Skeletal muscle tissue (tissue), 4 donors: ENCODE data around the gene BNIP5. TPM values are rescaled to one million over a fixed set of nuclear protein-coding genes. Genes with fewer than 3 reads are reported as not detected.

Source experiments
- H3K27ac ChIP-seq: one replicate; pipeline ENCODE4 v1.7.0; 2013; ENCODE audit warnings: mild to moderate bottlenecking, low read depth, low read length, inconsistent platforms
- H3K27me3 ChIP-seq, 3 donors: one replicate each; pipeline ENCODE4 v1.7.0; 2013; ENCODE audit warnings: low read length in 3 of 3; ENCODE audit not compliant: control insufficient read depth in 3 of 3, insufficient read depth in 3 of 3
- H3K36me3 ChIP-seq, 3 donors: one replicate each; pipeline ENCODE4 v1.7.0; 2013; ENCODE audit warnings: low read length in 3 of 3; ENCODE audit not compliant: control insufficient read depth in 3 of 3, insufficient read depth in 3 of 3
- H3K4me1 ChIP-seq, 3 donors: one replicate each; pipeline ENCODE4 v1.7.0; 2013; ENCODE audit warnings: low read length in 3 of 3, mild to moderate bottlenecking in 3 of 3; ENCODE audit not compliant: control insufficient read depth in 3 of 3, insufficient read depth in 3 of 3
- H3K4me3 ChIP-seq, 3 donors: one replicate each; pipeline ENCODE4 v1.7.0; 2013; ENCODE audit warnings: low read length in 3 of 3
- H3K9ac ChIP-seq, 3 donors: one replicate each; pipeline ENCODE4 v1.7.0; 2013; ENCODE audit warnings: low read length in 3 of 3, mild to moderate bottlenecking in 3 of 3, moderate library complexity in 2 of 3, low read depth in 1 of 3
- H3K9me3 ChIP-seq, 3 donors: one replicate each; pipeline ENCODE4 v1.7.0; 2013; ENCODE audit warnings: low read length in 3 of 3; ENCODE audit not compliant: control insufficient read depth in 3 of 3
- total RNA-seq: library from RNA; depleted of rRNA; stranded (reverse); fragments of >200 nt; gene quantifications from one replicate; pipeline ENCODE4 v1.2.3, GENCODE V29; 2014
- donor health status: Osteomylitis.

Gene BNIP5
- total RNA-seq, 1 donor from 2014 or later, result not detected

DNA sequence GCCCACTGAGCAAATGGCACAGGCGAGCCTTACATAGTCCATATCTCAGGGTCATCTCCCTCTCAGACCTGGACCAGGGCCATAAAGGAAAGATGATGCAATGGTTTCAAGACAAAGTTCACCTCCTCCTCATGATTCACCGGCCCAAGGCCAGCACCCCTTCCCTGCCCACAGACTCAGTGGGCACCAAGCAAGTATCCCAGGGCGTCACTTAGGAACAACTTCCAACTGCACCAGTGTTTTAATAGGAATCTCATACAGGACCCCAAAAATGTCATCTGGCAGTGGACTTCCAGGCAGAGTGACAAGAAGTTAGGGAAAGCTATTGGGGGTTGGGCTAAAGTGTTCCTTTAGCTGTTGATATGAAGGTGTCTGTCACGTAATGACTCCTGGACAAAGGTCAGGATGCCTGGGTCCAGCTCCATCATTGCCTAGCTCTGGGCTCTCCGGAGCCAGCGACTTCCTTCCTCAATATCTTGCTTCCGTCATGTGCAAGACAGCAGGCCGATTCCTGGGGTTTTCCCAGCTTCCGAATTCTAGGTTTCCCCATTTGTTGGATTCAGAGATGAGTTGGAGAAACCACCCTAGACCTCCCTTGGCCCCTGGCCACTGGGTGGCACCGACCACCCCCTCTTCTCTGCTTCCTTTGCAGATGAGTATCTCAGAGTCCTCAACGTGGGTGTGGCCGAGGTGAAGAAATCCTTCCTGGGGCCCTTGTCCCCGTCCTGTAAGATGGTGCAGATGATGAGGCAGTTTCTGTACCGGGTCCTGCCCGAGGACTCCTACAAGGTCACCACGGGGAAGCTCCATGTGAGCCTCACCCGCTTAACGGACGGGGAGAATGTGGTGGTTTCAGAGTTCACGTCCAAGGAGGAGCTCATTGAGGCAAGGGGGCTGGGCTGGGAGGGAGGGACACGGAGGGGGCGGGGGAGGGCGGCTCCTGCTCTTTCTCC lies 45.7 kb downstream of the BNIP5 start:
- Histone ChIP-seq H3K4me3 (no peak overlapping the region), H3K36me3 (no peaks in the 10 kb centered on the region), H3K9me3 (no peaks in the 10 kb centered on the region), H3K9ac (no peak overlapping the region), H3K4me1 (no peaks in the 10 kb centered on the region), H3K27me3 (peaks cover 5 to 32% (median 30%) of the 10 kb centered on the region in 3 donors), H3K27ac (no peak overlapping the region)

DNA sequence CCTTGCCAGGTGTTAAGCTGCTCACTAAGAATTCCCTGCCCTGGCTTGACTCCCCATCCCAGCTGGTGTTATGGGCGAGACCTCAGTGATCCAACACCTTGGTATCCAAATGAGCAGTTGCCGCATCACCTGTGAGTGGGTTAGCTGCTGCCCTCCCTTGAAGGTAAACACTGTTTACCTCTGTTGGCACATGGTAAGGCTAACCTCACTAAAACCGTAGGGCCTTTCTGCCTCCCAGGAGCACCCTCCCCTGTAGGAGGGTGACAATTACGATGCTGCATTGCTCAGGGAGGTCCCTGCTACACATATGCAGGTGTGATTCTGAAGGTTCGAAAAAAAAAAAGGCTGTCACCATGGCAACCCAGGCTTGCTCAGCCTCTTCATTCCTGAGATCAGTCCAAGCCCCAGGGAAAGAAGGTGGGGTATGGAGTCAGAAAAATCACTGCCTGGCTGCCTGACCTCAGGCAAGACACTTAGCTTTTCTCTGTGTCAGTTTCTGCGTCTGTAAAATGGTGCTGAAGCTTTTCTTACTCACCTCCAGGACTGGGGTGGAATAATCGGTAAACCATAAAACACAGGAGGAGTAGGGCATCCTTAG lies 47.3 kb downstream of the BNIP5 start:
- Histone ChIP-seq H3K9me3 (no peaks in the 10 kb centered on the region), H3K4me1 (no peaks in the 10 kb centered on the region), H3K9ac (no peak overlapping the region), H3K36me3 (no peaks in the 10 kb centered on the region), H3K27ac (no peak overlapping the region), H3K27me3 (peaks cover 17 to 46% (median 44%) of the 10 kb centered on the region in 3 donors), H3K4me3 (no peak overlapping the region)

DNA sequence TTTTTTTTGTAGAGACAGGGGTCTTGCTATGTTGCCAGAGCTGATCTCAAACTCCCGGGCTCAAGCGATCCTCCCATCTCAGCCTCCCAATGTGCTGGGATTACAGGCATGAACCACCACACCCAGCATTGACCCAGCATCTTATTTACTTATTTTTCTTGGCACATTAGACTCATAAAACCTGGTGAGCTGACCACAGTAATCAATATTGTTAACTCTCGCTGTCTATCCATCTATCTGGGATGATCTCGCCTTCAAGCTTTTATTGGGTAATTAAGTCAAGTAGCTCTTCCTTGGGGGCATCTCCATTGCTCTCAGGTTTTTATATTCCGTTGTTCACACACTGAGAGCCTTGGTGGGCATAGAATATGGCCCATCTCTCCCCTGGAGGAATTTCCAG lies 49.8 kb downstream of the BNIP5 start:
- Histone ChIP-seq H3K27ac (no peak overlapping the region), H3K27me3 (peaks cover 19 to 50% (median 38%) of the 10 kb centered on the region in 3 donors), H3K9me3 (no peaks in the 10 kb centered on the region), H3K4me1 (no peaks in the 10 kb centered on the region), H3K4me3 (no peak overlapping the region), H3K9ac (no peak overlapping the region), H3K36me3 (no peaks in the 10 kb centered on the region)

DNA sequence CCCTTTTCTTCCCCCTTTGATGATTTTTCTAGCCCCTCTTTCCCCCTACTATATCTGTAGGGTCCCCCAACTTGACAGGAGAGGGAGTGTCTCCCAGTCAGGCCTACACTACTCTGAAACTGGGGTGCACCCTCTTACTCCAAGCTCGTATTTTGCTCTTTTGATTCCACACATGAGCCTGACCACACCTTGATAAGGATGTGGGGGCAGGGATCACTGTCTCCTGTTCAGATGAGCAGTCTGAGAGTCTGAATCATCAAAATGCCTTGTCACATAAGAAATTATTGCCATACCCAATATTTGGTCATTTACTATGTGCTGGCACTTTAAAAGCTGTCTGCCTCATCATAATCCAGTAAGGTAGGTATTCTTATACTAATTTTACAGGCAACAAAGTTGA lies 50.9 kb downstream of the BNIP5 start:
- peaks cover 19 to 50% (median 39%) of the 10 kb centered on the region in 3 donors for H3K27me3 ChIP-seq
- H3K36me3 ChIP-seq, result no peaks in the 10 kb centered on the region
- H3K4me1 ChIP-seq, result no peaks in the 10 kb centered on the region
- no peaks in the 10 kb centered on the region for H3K9me3 ChIP-seq
- H3K27ac ChIP-seq, result no peak overlapping the region
- H3K4me3 ChIP-seq, result no peak overlapping the region
- no peak overlapping the region for H3K9ac ChIP-seq

DNA sequence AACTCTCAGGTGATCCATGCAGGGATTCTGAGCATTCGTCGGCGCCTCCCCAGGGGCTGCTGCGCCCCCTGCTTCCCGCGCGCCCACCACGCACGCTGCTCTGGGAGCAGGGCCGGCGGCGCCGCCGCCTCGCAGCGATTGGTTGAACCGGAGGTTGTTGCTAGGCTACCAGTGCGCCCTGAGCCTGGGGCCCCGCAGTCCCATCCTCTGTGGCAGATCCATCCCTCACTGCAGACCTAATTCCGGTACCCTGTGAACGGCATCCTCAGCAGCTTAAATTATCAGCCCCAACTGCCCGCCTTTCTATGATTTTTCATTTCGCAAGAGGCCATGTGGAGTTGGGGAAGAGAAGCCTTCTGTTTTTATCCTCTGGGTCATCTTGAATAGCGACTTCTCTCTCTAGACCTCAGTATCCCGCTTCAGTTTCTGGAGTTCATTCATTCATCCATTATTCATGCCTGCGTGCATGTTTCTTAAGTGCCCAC lies 51.5 kb downstream of the BNIP5 start:
- no peaks in the 10 kb centered on the region for H3K9me3 ChIP-seq
- H3K36me3 ChIP-seq, result no peaks in the 10 kb centered on the region
- no peak overlapping the region for H3K9ac ChIP-seq
- H3K27me3 ChIP-seq, result peaks cover 19 to 48% (median 34%) of the 10 kb centered on the region in 3 donors
- no peak overlapping the region for H3K4me3 ChIP-seq
- H3K27ac ChIP-seq, result no peak overlapping the region
- H3K4me1 ChIP-seq, result no peaks in the 10 kb centered on the region

DNA sequence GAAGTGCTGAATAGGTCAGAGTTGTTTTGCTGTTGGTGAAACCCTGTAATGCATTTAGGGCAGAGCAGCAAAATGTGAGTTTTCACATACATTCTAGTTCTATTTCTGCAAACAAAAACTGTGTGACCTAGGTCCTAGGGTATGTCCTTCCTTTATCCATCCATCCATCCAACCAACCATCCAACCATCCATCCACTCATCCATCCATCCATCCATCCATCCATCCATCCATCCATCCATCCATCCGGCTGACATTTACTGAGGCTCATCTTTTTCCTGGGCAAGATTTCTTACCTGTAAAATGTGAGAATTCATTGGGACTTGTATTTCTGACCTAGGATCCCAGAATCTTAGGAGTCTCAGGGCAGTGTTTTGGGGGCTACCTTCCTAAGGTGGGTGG lies 52.3 kb downstream of the BNIP5 start:
- Histone ChIP-seq H3K27me3 (peaks cover 19 to 41% (median 33%) of the 10 kb centered on the region in 3 donors), H3K27ac (no peak overlapping the region), H3K4me1 (no peaks in the 10 kb centered on the region), H3K4me3 (no peak overlapping the region), H3K36me3 (no peaks in the 10 kb centered on the region), H3K9ac (no peak overlapping the region), H3K9me3 (no peaks in the 10 kb centered on the region)

DNA sequence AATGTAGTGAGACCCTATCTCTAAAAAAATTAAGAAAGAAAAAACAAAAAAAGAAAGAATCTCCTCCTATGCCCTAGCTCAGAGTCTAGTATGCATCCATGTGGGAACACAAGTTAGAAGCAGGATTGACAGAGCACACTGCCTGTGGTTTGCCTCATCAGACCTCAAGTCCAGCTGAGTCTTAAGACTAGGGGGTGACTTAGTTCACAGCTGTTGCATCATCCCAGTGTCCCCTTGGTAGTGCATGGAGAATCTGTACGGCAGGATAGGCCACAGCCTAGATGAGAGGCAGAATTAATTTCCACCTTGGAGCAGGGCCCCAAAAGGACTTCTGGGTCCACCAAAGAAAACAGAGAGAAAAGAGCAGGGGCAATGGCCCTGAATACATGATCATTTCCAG lies 53.1 kb downstream of the BNIP5 start:
- Histone ChIP-seq H3K4me1 (no peaks in the 10 kb centered on the region), H3K9me3 (no peaks in the 10 kb centered on the region), H3K4me3 (no peak overlapping the region), H3K9ac (no peak overlapping the region), H3K36me3 (no peaks in the 10 kb centered on the region), H3K27ac (no peak overlapping the region), H3K27me3 (peaks cover 19 to 42% (median 33%) of the 10 kb centered on the region in 3 donors)

DNA sequence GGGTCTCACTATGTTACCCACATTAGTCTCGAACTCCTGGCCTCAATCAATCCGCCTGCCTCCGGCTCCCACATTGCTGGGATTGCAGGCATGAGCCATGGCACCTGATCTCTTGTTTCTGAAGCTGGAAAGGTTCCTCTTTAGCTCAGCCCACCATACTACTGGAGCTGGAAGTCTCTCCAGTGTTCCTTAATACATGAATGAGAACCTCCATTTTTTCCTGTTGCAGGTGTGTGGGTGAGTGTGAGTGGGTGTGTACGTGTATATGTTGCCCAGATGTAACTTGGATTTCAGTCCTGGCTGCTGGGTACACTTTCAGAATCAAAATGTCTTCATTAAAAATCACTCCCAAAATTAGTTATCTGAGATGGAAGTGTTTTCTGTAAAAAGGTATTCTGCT lies 55.7 kb downstream of the BNIP5 start:
- H3K9me3 ChIP-seq, result no peaks in the 10 kb centered on the region
- peaks cover 14 to 33% (median 27%) of the 10 kb centered on the region in 3 donors for H3K27me3 ChIP-seq
- H3K4me3 ChIP-seq, result no peak overlapping the region
- H3K36me3 ChIP-seq, result no peaks in the 10 kb centered on the region
- H3K4me1 ChIP-seq, result no peaks in the 10 kb centered on the region
- H3K9ac ChIP-seq, result no peak overlapping the region
- H3K27ac ChIP-seq, result no peak overlapping the region

DNA sequence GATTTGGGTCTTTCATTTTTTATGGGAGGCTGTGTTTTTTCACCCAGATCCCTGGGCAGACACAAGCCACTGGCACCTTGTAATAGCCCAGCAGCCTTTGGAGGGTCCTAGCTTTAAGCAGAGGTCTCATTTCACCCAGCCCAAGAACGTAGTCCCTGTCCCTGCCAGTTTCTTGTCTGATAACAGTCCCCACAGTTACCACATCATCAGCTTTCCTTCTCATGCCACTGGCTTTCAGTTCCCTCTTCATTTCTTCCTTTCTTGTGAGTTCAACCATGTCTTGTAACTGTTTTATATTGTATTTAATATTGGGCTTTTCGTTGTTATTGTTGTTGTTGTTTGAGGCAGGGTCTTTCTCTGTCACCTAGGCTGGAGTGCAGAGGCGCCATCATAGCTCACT lies 56.2 kb downstream of the BNIP5 start:
- Histone ChIP-seq H3K4me3 (no peak overlapping the region), H3K27ac (no peak overlapping the region), H3K4me1 (no peaks in the 10 kb centered on the region), H3K9me3 (no peaks in the 10 kb centered on the region), H3K9ac (no peak overlapping the region), H3K27me3 (peaks cover 9 to 28% (median 22%) of the 10 kb centered on the region in 3 donors), H3K36me3 (no peaks in the 10 kb centered on the region)

DNA sequence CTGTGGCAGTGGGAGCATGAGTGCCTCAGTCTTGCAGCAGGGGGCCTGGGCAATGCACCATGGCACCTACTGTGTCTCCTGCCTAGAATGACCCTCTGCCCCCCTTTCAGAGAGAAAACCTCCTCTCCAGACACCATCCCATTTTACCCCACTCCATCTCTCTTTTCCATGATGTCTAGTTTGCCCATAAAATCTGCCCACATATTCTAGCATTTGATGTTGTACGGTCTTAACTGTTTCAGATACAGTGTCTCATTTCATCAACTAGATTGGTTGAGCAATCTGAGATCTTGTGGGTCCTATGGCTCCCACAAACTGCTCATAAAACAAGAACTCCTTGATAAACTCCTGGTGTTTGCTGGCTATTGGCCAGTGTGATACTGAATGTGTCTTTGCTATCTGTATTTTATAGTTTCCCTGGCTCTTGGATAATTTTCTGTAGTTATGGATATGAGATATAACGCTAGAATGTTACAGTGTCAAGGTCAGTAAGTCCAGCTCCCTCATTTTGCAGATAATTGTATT lies 58.7 kb downstream of the BNIP5 start:
- peaks cover 2 to 22% (median 5%) of the 10 kb centered on the region in 3 donors for H3K27me3 ChIP-seq
- no peaks in the 10 kb centered on the region for H3K9me3 ChIP-seq
- H3K27ac ChIP-seq, result no peak overlapping the region
- no peaks in the 10 kb centered on the region for H3K36me3 ChIP-seq
- H3K9ac ChIP-seq, result no peak overlapping the region
- H3K4me3 ChIP-seq, result no peak overlapping the region
- no peaks in the 10 kb centered on the region for H3K4me1 ChIP-seq
